Thyroid gland (tissue), 4 donors: ENCODE measurements around the gene PGAP2.

ENCODE experiments used
- CTCF ChIP-seq, 6 experiments: fragments of 200-600 bp in 3 of 6; fragments of 450-650 bp in 3 of 6; sonication (generic) in 3 of 6; IDR thresholded peaks; one replicate each; pipeline ENCODE4 v1.5.1; 2016 to 2019; ENCODE audit warnings: antibody characterized with exemption in 6 of 6, mild to moderate bottlenecking in 2 of 6, inconsistent platforms in 1 of 6, moderate library complexity in 1 of 6
- POLR2A ChIP-seq, 2 donors: fragments of 450-650 bp; IDR thresholded peaks; one replicate each; pipeline ENCODE4 v1.6.1; 2017; ENCODE audit warnings: antibody characterized with exemption in 2 of 2, mild to moderate bottlenecking in 2 of 2, moderate library complexity in 1 of 2

- TF ChIP-seq CTCF (IDR thresholded peaks at IDR 0.05) (no peak), POLR2A (IDR thresholded peaks at IDR 0.05) (no peak)
These were observed 13.0 kb upstream of the PGAP2 start for GRCh38 chr11:3795131-3796001.
